DND-41 (cell line): ENCODE measurements around the gene RNU6-1.

ENCODE experiments used
- ATAC-seq: fragments of 200-7000 bp; cut with Tn5 transposase; 3 replicates; pipeline ENCODE4 v1.9.1; 2021; ENCODE audit warnings: low read depth; ENCODE audit not compliant: insufficient read depth
- DNase-seq: peaks from one replicate; pipeline ENCODE4 v3.0.0-alpha.2; 2020
- H2AFZ ChIP-seq: 2 replicates; pipeline ENCODE4 v1.6.0; 2012; ENCODE audit warnings: low read depth, low read length
- H3K27ac ChIP-seq: 2 replicates; pipeline ENCODE4 v1.5.1; 2012; ENCODE audit warnings: low read length, inconsistent platforms
- H3K27me3 ChIP-seq: fragments of 200-600 bp; sonication (generic); 2 replicates; pipeline ENCODE4 v1.6.0; 2012; ENCODE audit warnings: low read length, mild to moderate bottlenecking, inconsistent platforms; ENCODE audit not compliant: insufficient read depth, poor library complexity
- H3K36me3 ChIP-seq: 2 replicates; pipeline ENCODE4 v1.5.1; 2012; ENCODE audit warnings: low read length, inconsistent platforms; ENCODE audit not compliant: insufficient read depth
- H3K4me1 ChIP-seq: 2 replicates; pipeline ENCODE4 v1.5.1; 2012; ENCODE audit warnings: mild to moderate bottlenecking, low read length; ENCODE audit not compliant: insufficient read depth
- H3K4me2 ChIP-seq: 2 replicates; pipeline ENCODE4 v1.6.0; 2012; ENCODE audit warnings: mild to moderate bottlenecking, moderate library complexity, low read length, inconsistent platforms; ENCODE audit not compliant: insufficient read depth
- H3K4me3 ChIP-seq, 2 experiments: fragments of 200-600 bp in 1 of 2; shearing (Covaris generic) in 1 of 2; 2 replicates each; pipeline ENCODE4 v1.5.1; 2012 to 2016; ENCODE audit warnings: inconsistent platforms in 2 of 2, low read length in 2 of 2, mild to moderate bottlenecking in 2 of 2, low read depth in 1 of 2, moderate library complexity in 1 of 2
- H3K79me2 ChIP-seq: 2 replicates; pipeline ENCODE4 v1.6.0; 2012; ENCODE audit warnings: low read length, inconsistent platforms; ENCODE audit not compliant: insufficient read depth
- H3K9ac ChIP-seq: 2 replicates; pipeline ENCODE4 v1.6.0; 2012; ENCODE audit warnings: low read depth, mild to moderate bottlenecking, inconsistent platforms, low read length, moderate library complexity
- H3K9me3 ChIP-seq: 2 replicates; pipeline ENCODE4 v1.5.1; 2012; ENCODE audit warnings: low read length, moderate library complexity, mild to moderate bottlenecking, inconsistent platforms; ENCODE audit not compliant: insufficient read depth, severe bottlenecking
- H4K20me1 ChIP-seq: 2 replicates; pipeline ENCODE4 v1.6.0; 2012; ENCODE audit warnings: low read length; ENCODE audit not compliant: insufficient read depth
- CTCF ChIP-seq: IDR thresholded peaks from 2 replicates; pipeline ENCODE4 v1.5.1; 2012; ENCODE audit warnings: borderline replicate concordance, low read length, moderate library complexity, mild to moderate bottlenecking; ENCODE audit not compliant: poor library complexity, severe bottlenecking; ENCODE audit errors: extremely low read depth
- EZH2 ChIP-seq: IDR thresholded peaks from 3 replicates; pipeline ENCODE4 v1.6.1; 2012; ENCODE audit warnings: borderline replicate concordance, low read depth, mild to moderate bottlenecking, moderate library complexity, low read length, inconsistent platforms; ENCODE audit not compliant: severe bottlenecking

RNU6-1 gene

GRCh38 chr15:67827562-67828277 lies 12.1 kb downstream of the RNU6-1 start:
- no peak for TF ChIP-seq CTCF
- no peak for TF ChIP-seq EZH2
- H3K9ac ChIP-seq, result no peak overlapping the region
- H3K27me3 ChIP-seq, result no peaks in the 10 kb centered on the region
- H3K9me3 ChIP-seq, result no peaks in the 10 kb centered on the region
- H2AFZ ChIP-seq, result no peak overlapping the region
- DNase-seq (no peak), ATAC-seq (no peak)
- no peak overlapping the region for H3K27ac ChIP-seq
- H3K36me3 ChIP-seq, result peaks cover 5% of the 10 kb centered on the region
- H3K4me2 ChIP-seq, result no peak overlapping the region
- no peaks in the 10 kb centered on the region for H4K20me1 ChIP-seq
- 0 out of 2 replicates have a peak, but pooled peaks cover 2% of the 10 kb centered on the region for H3K4me1 ChIP-seq
- H3K4me3 ChIP-seq, result no peak overlapping the region
- H3K79me2 ChIP-seq, result no peaks in the 10 kb centered on the region

GRCh38 chr15:67826717-67827561 lies 12.9 kb downstream of the RNU6-1 start:
- DNase-seq, result no peak
- H3K79me2 ChIP-seq, result no peaks in the 10 kb centered on the region
- no peaks in the 10 kb centered on the region for H4K20me1 ChIP-seq
- no peak overlapping the region for H3K4me2 ChIP-seq
- H3K4me3 ChIP-seq, result no peak overlapping the region
- peaks cover 5% of the 10 kb centered on the region for H3K36me3 ChIP-seq
- H3K4me1 ChIP-seq, result 0 out of 2 replicates have a peak, but pooled peaks cover 2% of the 10 kb centered on the region
- no peak for TF ChIP-seq CTCF
- no peak for TF ChIP-seq EZH2
- H3K9ac ChIP-seq, result no peak overlapping the region
- no peak overlapping the region for H3K27ac ChIP-seq
- H3K9me3 ChIP-seq, result no peaks in the 10 kb centered on the region
- H3K27me3 ChIP-seq, result no peaks in the 10 kb centered on the region
- H2AFZ ChIP-seq, result no peak overlapping the region
- ATAC-seq, result no peak

- DNase-seq (no peak), ATAC-seq (no peak)
- no peak overlapping the region for H2AFZ ChIP-seq
- H3K27ac ChIP-seq, result no peak overlapping the region
- peaks cover 5% of the 10 kb centered on the region for H3K36me3 ChIP-seq
- H4K20me1 ChIP-seq, result no peaks in the 10 kb centered on the region
- no peak overlapping the region for H3K4me2 ChIP-seq
- no peaks in the 10 kb centered on the region for H3K79me2 ChIP-seq
- no peak overlapping the region for H3K9ac ChIP-seq
- 0 out of 2 replicates have a peak, but pooled peaks cover 2% of the 10 kb centered on the region for H3K4me1 ChIP-seq
- H3K27me3 ChIP-seq, result no peaks in the 10 kb centered on the region
- no peak for TF ChIP-seq CTCF
- TF ChIP-seq EZH2, result no peak
- H3K4me3 ChIP-seq, result no peak overlapping the region
- no peaks in the 10 kb centered on the region for H3K9me3 ChIP-seq
These were observed 13.7 kb downstream of the RNU6-1 start for GRCh38 chr15:67825881-67826716.
